GM18519 (cell line): ENCODE measurements around the gene INPP4B.
A peak's percentile ranks its signal among the peaks of the same experiment; 100 is the strongest.

Experiments
- ATAC-seq: cut with Tn5 transposase; IDR thresholded peaks from one replicate; pipeline ENCODE4 v1.9.1; 2021; ENCODE audit warnings: mild to moderate bottlenecking, moderate library complexity; ENCODE audit not compliant: unreplicated experiment, low FRiP score

Gene INPP4B

DNA sequence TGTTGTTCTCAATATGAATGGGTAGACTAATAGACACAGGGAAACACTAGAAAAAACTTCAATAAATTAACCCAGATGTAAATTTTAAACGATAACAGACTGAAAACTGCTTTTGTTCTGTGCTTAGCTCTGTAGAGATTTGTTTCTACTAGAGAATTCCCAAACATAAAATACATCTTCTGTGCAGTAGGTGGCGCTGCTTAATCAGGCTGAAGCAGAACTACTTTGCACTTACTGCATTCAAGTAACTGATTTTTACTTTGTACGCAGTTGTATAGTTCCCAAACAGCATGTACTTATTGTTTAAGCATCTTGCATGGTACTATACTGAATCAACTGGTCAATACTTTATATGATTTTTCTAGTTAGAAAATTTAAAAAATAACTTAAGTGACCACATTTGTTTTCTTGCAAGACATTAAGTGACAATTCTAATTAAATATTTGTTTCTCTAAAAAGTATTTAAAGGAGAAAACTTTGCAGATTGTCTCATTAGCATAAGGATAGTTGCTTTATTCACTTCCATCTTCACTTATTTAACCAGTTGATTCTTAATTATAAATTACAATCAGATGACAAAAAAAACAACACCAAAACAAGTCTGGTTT is 719.1 kb downstream of the INPP4B start:
- ATAC-seq = peak; percentile 83

DNA sequence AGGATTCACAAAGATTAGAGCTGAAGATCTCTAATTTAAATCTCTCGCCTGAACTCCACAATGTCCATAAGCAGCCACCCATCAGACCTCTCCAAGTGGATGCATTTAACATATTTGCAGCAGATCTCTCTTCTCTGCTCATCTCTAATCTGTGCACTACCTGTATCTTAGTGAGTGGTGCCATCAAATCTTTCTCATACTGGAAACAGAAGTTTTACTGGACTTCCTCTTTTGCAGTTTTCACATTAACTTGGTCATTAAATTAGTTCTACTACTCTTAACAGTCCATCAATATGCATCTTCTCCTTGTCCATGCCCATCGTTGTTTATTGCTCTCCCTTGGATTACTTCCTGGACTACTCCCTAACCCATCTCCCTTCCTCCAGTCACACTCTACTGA is 721.2 kb downstream of the INPP4B start:
- ATAC-seq = no peak

DNA sequence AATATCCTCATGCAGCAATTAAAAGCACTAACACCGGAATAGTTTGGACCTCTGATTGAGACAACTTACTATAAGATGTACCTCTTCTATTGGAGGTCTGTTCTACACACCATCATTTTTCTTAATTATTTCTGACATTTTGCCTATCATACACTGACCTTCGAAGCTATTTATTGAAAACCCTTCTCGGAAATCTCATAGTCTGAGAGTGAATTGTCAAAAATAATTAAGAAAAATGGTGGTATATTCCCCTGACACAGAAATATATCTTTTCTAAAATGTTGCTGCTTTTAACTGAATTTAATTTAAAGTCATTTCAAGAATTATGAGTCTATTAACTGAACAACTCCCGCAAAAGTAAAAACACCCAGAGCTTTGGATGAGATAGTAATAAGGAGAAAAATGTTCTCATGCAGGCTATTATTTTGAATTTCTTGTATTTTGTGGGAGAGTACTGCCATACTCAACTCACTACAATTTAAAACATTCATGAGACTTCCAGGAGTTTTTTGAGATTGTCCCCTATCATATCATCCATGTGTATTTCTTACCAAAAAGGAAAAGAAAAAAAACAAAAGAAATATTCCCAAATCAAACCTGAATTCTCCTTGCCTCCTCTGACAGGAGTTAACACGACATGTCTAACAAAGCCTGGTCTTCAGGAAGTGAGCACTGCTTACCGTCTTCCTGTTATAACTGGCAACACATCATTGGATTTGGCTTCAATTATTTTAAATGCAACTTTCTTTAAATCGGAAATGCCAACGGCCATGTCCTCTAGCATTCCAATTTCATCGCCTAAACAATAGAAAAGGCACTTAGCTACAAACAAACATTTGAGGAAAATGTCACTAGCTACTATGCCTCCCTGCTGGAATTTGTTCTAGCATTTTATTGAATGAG is 724.4 kb downstream of the INPP4B start:
- ATAC-seq = no peak

DNA sequence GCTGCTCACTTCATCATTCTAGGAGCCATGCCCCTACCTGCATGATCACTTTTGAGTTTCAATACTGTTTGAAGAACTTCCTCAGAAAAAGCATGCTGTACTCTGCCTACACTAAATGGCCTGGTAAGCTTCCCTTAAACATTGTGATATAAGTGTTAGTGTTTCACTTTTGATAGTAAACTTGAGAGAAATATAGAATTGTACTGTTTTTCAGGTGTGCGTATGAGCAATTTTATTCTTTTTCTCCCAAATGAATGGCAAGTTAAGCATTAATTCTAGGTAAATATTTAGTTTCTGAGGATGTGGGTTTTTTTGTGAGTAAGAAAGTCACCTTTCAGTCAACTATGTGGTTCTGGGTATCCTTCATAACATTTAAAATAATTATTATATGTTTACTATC is 725.2 kb downstream of the INPP4B start:
- ATAC-seq = no peak

DNA sequence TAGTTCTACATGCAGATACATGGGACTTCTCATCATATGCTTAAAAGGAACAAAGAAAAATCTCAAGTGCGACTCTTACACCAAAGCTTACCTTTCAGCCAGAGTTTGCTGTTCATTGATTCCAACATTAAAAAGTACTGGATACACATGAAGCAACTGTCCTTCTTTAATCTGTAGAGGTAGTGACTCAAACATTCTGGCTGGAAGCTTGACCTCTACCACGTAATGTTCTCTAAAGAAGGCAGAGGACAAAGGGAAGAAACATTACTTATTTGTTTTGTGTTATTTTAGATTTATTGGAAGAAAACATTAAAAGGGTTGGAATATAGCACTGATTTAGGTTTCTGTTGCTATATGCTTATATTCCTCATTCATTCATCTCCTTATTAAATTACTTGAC is 733.6 kb downstream of the INPP4B start:
- ATAC-seq = no peak

DNA sequence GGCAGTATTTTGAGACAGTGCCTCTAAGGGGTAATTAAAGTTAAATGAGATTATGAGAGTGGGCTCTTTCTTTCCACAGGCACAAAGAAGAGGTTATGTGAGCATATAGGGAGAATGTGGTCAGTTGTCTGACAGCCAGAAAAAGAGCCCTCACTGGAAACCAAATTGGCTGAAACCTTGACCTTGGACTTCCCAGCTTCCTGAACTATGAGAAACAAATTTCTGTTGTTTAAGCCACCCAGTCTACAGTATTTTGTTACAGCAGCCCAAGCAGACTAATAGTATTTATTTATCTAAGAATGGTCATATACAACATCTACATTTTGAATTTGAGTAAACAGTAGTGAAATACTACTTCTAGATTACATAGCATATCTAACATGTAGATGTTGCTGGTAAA is 736.0 kb downstream of the INPP4B start:
- ATAC-seq = no peak

DNA sequence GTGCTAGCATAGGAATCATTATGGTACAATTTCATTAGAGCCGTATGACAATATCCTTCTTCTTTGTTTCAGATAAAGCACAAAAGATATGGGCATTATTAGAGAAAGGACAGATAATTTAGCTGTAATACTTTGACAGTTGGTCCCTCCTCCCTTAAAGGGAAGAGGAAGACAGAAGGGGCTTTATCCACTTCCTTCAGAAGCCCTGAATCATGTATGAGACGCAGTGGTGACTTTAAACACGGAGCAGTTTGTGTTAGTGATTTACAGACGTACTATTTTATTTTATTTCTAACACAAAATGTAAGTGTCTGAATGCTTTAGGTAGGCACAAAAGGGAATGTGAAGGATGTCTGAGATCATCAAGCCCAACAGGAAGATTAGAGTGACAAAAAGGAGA is 742.1 kb downstream of the INPP4B start:
- ATAC-seq = no peak

DNA sequence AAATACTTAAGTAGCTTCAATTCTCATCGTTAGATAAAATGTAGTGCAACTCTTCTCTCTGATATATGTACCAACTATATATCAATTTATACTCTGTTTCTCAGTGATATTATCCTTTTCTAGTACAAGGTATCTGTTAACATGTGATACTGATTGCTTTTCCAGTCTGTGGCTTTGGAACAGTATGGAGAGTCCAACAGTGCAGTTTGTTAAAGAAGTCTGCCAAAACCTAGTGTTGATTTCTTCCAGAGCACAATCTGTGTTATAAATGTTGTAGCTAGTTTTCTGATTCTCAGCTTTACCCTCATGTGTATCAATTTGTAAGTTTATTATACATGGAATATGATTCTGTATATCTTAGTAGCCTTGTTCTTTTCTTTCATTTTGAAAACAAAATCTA is 744.7 kb downstream of the INPP4B start:
- no peak for ATAC-seq

DNA sequence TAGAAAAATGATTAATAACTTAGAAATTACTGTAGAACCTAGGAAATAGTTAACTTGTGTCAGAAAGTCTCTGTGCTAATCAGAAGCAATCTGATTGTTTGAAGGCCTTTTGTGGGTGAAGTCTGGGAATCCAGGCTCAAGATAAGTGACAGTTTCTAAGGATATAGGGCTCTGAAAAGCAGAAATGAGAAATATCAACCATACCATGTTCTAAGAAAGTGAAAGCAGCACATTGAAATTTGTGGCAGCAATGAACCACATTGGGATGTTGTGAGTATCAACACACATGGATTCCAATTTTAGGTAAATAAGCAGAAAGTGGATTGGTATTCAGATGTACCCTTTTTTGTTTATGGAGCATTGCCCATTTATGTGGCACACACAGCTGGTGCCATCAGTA is 745.2 kb downstream of the INPP4B start:
- no peak for ATAC-seq

DNA sequence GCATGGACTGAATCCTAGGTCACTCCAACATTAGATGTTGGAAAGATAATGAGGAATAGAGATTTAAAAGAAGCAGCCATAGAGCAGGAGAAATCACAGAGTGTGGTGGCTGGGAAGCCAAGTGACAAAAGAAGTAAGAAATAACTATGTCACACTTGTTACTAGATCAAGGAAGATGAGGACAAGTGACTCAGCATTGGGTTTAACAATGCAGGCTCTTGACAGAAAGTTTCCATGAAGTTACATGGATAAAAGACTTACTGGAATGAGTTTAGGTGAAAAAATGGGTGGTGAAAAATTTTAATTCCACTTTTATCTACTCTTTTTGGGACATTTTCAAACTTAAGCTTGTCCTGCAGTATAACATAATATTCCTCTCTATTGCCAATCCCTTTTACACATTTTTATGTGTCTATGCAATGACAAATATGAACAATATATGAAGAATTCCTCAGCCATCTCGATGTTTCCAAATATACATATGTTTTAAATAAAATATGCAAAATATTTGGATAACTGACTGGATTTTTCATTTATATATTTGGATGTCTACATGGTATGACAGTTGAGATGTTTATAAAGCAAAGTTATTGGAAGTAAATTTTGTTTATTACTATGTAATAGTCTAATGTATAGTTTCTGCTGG is 747.1 kb downstream of the INPP4B start:
- ATAC-seq = no peak

DNA sequence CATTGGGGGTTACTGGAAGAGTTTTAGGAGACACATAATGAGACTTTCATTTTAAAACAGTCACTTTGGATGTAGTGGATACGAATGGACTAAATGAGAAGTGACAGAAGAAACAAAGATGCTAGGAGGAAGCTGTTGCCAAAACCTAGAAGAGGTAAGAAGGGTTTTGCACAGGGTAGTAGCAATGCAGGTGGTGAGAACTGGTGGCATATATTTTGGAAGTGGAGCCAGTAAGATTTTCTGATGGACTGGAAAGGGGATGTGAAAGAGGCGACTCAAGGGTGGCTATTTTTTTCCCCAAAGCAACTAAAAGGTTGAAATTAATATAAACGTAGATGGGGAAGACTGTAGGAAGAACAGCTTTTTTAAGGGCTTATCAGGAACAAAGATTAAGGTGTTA is 747.7 kb downstream of the INPP4B start:
- no peak for ATAC-seq

DNA sequence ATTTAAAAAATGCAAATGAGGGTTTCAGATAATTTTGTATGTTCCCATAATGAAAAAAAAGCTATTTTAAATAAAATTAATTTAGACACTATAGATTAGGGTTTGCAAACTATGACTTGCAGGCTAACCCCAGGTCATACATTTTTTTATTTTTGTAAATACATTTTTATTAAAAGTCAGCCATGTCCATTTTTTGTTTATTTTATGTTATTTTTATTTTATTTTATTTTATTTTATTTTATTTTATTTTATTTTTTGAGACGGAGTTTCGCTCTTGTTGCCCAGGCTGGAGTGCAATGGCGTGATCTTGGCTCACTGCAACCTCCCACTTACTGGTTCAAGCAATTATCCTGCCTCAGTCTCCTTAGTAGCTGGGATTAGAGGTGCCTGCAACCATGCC is 749.1 kb downstream of the INPP4B start:
- ATAC-seq = no peak

DNA sequence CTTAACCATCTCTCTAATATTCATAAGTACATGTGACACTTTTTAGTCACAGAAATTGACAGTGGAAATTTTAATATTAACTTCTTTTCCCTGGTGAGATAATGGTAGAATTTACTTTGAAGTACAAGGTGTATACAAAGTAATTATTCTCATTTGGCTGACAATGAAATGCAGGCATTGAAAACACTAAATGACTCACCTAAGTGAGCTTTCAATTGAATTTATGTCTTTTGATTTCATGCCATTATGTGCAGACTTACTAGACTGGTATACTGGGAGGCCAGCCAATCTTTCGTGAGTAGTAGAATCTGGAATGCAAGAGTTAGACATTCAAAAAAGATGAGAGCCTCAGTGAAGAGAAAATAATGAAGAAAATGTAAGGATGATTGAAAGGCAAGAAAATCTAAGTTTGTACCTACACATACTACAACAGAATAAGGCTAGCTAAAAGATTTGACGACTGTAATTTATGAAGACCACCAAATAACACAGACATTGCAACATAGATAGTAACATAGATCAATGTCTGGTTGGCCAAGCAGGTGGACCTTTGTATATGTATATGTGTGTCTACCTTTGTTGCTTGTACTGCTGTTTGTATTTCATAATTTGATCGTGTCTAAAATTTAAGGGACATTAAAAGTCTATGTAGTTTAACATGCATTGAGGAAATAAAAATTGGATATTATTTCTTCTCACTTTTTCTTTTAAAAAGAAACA is 750.1 kb downstream of the INPP4B start:
- ATAC-seq = no peak

DNA sequence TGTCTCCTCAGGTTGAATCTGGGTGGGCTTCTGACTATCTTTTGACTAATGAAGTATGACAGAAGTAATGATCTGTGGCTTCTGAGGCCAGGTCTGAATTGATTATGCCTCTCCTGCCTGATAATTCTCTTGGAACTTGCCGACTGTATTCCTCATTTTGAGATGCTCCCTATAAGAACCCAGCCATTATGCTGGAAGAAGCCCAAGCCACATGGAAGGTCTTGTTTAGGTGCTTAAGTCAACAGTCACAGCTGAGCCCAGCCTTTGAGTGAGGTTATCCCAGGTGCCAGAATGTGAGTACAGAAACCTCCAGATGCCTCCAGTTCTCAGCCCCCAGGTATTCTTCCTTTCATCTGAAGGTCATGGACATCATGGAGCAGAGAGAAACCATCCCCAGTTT is 753.2 kb downstream of the INPP4B start:
- ATAC-seq = no peak

DNA sequence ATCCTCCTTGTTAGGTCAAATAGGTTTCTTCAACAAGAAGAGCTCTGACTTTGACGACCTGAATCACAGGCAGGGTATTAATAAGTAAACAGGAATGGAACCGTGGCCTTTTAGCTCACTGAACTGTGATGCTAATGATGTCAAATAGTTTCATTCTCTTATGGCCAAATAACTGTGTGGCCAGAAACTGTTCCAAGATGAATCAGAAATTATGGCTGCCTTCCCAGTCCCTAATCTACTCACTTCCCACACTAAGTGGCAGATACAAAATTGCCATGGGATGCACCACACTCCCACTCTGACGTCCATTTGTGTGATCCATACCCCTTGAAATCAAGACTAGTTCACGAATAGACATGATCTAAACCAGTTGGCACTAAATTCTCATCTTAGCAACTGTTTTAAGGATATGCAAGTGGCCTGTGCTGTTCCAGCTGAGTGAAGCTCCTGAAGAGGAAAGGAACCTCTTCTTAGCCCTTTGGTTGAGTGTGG is 754.4 kb downstream of the INPP4B start:
- no peak for ATAC-seq

DNA sequence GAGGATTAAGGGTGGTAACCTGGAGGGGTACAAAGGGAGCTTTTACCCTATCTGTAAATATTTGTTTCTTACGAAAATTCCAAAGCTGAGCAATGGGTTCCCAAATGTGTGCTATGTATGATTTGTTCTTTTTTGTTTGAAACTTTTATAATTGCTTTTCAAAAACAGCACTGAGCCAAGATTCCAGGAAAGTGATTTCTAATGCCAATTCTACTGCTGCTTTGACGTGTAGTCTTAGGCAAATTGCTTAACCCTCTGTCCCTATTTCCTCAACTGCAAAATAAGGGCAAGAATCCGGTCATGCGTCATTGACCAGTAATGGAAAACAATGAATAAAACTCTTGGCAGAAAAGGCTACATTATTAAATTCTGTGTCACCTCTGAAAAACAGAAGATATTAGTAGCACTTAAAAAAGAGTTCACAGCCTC is 755.0 kb downstream of the INPP4B start:
- ATAC-seq = no peak

DNA sequence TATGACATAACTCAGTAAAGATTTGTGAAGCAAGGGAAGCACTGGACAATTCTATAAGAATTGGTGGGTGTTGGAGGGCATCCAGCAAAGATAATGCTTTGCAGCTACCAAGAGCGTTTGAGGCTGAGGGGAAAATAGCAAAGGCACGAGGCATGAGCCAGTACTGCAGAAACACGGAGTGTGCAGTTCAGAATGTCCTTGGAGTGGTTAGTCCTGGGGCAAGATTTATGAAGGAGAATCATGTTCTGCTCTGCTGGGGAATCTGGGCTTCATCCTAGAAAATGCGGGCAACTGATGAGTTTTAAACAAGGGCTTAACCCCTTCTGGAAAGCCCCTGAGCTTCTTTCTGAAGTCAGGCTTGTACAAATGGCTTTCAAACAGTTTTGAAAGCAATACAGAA is 757.2 kb downstream of the INPP4B start:
- no peak for ATAC-seq

DNA sequence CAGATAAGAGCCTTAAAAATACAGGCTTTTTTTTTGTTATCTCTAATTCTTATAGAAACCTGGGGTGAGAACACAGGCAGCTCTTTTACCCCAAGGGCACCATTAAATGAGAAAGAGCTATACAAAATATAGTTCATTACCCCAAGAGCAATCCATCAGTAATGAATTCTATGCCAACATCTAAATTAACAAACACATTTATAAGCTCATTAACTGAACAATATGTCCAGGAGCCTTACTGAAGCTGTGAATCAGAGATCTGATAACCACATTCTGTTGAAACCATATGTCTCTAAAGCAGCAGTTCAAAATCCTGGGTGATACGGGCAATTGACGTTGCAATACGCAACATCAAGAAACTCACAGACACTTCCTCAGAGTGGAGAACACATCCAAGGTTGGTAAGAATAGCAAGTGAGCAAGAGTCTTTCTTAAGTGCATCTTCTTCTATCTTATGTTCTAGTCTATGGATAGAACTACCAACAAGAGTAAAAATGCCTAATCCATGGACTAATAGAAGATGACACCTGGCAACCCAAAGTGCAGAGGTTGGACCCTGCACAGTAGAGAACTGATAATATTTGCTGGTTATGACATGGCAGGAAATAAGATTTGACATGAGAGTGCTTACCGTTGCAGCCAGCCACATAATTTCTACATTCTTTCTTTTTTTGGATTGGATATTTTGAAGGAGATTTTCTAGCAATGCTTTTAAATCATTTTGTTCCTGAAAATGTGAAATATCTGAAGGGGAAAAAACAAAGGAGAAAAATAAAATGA is 760.4 kb downstream of the INPP4B start:
- no peak for ATAC-seq

DNA sequence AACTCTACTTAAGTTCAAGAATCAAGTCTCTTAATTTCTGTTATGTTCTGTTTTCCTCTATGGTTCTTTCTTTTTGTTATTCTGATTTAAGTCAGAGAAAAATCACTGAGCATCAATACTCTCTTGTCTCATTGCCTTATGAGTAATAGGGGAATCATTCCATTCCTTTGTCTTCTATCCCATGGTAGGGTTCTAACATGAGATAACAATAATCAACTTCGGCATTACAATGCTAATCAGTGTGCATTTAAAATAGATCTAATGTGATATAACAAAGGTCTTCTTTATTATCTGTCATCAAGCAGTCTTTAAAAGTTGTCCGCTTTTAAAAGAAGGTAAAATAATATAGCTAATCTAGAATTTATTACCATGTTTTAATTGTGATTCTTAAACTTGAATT is 762.8 kb downstream of the INPP4B start:
- ATAC-seq = no peak

DNA sequence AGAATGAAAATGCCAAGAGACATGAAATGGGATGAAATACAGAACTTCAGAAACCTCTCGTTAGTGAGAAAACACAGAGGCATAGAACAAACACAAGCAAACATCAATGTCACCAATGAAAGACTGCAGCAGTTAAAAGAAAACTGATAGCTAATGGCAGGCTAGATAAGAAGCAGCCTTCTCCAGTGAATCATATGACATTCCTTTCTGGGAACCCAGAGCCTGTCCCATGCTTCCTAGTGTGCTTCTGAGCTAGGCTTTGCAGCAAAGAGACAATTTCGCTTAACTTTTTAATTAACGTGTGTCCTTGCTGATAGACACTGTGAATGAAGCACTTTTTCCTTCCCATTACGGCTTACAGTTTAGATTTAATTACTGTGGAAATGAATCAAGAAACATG is 765.1 kb downstream of the INPP4B start:
- ATAC-seq = no peak
